Left lobe of liver (tissue), 2 donors: Measurements from ENCODE around the gene GSN. TPM values are rescaled to one million over a fixed set of nuclear protein-coding genes. Genes with fewer than 3 reads are reported as not detected.

Experiments
- ATAC-seq: fragments of 200-7000 bp; cut with Tn5 transposase; one replicate; pipeline ENCODE4 v1.9.1; 2020; ENCODE audit warnings: mild to moderate bottlenecking, moderate library complexity
- DNase-seq: peaks from one replicate; pipeline ENCODE4 v3.0.0-alpha.2; 2020; ENCODE audit warnings: low spot score
- total RNA-seq: library from RNA; stranded (reverse); gene quantifications from one replicate; pipeline ENCODE4 v1.2.1, GENCODE V29; 2021
- donor health status: DM: no; HTN: no; CAD: no; lungs with moderate emphysema.
- donor health status: DM: no; HTN: yes; CAD: no.

Gene GSN
- total RNA-seq, 1 donor from 2014 or later = 30.8 TPM

- DNase-seq (no peak), ATAC-seq (no peak)
Measured at GRCh38 chr9:121271368-121272341, 3.7 kb downstream of the GSN start.

DNA sequence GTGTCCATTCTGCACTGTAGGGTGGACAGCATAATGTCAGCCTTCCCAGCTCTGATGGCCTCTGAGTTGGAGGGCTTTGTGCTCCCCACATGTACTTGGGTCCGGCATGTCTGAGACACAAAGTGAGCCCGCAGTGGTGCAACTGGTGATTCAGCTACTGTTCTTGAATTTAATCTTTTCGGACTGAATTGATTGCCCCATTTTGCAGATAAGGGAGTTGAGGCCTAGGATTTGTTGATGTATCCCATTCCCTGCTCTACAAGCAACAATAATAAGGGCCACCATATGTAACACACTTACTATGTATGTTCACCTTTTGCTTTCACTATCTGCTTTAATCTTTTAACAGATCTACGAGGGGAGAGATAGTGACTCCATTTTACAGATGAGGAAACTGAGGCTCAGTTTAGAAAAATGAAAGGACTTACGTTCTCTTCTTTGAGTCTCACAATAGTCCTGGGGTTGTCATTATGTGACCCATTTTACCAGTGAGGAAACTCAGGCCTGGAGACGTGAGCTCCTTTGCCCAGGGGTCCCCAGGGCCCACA is 4.5 kb downstream of the GSN start:
- no peak for ATAC-seq
- no peak for DNase-seq

DNA sequence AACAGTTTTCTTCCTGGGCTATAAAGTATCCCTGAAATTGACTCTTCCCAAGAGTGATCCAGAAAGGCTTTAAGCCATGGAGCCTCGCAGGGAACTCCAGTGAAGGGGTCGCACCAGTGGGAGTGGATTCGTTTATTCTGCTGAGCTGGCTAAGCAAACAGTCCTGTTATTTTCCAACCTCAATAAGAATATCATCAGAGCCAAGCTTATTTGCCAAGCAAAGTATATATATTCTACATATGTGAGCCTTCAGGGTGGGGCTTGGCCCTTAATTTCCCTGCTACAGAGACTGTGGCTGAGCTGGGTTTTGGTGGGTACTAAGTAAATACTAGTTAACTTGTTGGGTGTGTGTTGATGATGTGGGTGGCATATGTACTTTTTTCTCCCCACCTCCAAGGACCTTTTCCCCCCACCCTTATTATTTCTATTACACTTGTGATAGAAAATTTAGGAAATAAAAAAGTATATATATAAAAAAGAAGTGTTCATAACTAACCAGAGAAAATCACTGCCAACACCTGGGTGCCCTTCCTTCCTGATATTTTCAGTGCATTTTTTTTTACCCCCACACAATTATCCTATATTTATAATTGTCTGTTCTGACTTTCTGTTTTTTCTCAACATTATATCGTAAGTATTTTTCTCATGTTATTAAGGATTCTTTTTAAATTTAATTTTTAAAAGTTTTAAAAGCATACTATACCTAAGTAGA is 5.3 kb downstream of the GSN start:
- DNase-seq = no peak
- no peak for ATAC-seq

DNA sequence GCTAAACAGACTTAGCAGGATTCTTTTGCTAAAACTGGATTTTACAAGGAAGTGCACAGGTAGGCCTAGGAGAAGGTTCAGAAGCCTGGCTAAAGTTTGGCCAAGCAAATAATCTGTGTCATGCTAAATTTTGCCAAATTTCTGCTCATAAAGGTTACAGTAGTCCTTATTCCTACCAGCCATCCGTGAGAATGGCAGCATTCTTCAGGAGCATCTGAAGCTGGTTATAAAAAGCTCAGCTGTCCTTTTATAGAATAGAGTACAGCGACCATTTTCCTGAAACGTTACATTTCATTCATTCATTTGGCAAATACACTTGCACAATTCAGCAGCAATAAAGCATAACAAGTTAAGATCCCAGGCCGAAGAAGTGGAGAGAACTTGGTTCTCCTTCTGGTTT is 6.9 kb downstream of the GSN start:
- no peak for ATAC-seq
- DNase-seq = no peak

GRCh38 chr9:121275781-121276658 is 8.1 kb downstream of the GSN start:
- no peak for ATAC-seq
- DNase-seq = no peak

GRCh38 chr9:121277026-121277425 is 9.1 kb downstream of the GSN start:
- ATAC-seq (no peak), DNase-seq (no peak)

DNA sequence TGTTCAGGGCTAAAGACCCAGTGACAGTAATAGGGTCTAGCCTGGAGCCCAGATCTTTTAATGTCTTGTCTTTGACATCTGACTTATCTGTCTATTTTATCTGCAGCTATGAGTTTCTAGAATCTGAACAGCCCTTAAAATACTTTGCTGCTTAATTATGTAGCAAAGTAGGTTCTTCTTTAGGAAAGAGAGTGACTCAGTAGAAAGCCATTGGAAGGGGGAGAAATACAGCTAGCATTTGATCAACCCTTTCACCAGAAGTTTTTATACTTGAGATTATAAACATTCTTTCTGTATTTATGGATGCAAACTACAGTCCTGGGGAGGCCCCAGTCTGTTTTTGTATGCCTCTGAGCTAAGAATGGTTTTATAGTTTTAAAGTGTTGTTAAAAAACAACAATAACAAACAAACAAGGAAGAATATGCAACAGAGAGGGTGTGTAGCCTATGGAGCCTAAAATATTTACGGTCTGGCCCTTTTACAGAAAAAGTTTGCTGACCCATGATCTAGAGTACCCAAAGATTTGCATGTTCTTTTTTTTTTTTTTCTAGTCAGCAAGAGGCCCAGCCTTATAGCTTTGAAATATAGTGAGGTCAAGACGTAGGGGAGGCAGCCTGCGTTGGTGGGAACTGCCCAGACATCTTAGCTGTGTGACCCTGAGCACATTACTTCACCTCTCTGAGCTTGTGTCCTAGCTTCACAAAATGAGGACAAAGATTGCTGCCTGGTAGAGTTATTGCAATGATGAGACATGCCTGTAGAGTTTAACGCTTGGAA is 9.7 kb downstream of the GSN start:
- no peak for ATAC-seq
- DNase-seq = no peak

DNA sequence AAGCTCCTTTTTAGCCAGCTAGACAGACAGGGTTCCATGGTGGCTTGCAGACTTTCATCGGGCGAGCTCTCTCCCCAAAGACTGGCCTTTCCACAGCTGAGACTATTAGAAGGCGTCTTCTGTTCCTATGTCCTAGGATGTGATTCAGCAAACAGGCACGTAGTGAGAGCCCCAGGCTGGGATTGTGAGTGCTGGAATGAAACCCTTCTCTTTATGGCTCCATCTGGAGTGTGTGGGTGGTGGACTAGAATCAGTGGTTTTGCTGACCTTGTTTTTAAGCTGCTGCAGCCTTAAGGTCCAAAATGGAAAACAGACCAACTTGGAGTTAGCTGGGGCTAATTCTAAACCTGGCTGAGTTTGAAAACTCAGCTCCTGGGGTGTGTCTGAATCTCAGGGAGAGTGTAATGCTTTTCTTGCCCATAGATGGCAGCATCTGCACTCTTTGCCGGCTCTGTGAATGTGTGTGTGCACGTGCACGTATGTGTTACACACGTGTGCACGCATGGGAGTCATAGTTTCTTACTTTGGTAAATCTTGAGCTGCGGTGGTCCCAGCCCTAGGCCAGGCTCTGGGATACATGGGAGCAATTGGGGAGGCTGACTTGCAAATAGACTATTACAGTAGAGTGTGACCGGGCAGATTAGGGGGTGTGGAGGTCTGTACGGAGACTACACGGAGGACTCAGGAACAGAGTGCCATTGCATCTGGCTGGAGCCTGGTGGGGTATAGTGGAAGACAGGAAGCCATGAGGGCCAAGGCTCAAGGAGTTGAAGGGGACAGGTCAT is 10.7 kb downstream of the GSN start:
- peak; percentile 91 for ATAC-seq

GRCh38 chr9:121279776-121280388 is 11.9 kb downstream of the GSN start:
- no peak for ATAC-seq
- DNase-seq = no peak

More for the DNA sequence above, 10.7 kb downstream of the GSN start:
- DNase-seq = peak; percentile 59

DNA sequence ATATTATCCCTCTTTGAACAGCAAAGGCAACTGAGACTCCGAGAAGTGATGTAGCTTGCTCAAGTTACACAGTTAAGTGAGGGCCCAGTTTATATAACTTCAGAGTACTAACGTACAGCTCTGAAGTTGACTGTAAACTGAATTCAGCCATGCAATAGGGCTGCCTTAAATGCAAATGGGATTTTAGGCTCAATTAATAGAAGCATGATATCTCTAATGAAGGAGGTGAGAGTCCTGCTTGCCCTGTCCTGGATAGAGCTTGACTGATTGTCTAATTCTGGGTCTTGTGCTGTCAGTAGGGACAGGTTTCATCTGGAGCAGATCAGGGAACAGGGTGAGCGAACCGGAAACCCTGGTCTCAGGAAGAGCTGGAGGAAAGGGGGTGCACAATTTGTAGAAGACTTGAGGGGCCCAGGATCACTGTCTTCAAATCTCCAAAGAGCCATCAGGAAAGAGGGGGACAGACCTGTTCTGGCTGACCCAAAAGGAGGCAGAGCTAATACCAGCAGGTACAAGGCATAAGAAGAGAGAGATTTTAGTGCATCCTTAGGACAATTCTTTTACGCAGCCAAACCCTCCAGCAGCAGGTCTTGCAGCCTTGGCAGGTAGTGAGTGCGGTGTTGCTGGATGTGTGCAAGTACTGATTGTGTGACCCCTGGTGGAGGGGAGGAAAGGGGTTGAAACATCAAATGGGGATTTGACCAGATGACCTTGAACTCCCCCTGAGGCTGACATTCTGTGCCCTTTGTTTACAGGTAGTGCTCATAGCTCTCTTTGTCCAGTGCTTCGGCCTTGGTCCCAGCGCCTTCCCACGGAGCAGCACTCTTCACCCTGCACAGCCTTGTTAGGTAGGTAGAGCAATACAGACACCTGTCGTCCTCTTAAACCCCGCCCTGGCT is 13.0 kb downstream of the GSN start:
- no peak for ATAC-seq

DNA sequence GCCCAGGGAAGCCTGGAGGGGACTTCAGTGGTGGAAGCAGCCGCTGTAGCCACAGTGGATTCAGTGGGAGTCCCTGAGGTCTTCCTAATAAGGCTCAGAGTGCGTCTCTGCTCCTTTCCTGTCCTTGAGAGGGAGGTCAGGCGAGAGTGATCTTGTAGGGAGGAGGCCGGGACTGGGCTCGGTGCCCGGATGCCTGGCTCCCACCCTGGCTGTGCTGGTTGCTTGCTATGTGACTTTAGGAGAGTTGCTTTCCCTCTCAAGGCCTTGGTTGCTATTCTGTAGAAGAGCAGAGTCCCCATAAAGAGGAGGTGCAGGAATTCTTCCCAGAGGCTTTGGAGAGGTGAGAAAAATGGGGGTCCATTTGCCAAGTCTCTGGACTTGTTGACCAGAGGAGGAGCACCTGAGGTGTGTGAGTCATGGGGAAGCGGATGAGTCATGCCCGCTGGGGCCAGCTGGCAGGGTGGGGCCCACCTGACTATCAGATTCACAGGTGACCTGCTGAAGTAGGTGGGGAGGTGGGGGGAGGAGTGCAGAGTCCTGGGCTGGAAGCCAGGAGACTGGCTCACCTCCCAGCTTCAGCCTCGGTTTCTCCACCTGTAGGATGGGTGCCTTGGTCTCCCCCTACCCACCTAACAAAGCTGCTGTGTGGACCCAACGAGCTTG is 13.8 kb downstream of the GSN start:
- ATAC-seq (peak; percentile 45), DNase-seq (peak; percentile 59)

More for the DNA sequence above, 13.0 kb downstream of the GSN start:
- DNase-seq = no peak

GRCh38 chr9:121282277-121283079 is 14.5 kb downstream of the GSN start:
- ATAC-seq = no peak
- DNase-seq = no peak

- DNase-seq (no peak), ATAC-seq (no peak)
Measured at GRCh38 chr9:121283080-121283398, 15.1 kb downstream of the GSN start.

DNA sequence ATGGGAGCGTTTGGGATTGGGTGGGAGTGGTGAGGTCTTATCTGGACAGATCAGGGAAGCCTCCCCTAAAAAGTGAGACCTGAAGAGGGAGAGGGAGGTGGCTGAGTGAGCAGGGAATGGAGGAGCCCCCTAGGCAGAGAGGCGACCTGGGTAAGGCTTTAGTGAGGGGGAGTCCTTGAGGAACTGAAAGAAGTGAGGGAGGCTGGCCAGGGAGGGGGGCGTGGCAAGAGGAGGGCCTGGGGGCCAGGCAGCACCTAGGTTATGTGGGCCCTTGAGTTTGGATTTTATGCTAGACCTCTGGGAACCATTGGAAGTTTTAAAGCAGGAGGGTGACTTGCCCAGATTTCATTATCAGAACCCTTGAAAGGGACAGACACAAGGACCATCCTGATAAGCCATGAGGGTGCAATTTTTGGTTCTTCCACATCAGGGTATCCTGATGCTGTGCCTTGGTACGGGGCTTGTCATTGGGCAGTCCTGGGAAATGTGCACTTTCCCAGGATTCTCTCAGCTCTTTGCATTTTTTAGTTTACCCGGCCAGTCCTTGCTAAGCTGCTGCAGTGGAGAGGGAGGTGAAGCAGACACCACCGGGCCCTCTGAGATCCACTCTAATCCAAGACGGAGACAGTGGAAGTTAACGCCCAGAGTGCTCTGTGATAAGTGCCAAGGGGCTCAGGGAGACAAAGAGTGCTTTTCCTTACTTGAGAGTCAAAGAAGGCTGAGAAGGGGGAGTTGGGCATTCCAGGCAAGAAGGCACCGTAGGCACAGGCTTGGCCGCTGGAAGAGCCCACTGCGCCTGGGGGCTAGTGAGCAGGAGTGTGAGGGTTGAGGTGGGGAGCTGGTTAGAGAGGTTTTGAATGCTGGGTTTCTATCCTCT is 16.1 kb downstream of the GSN start:
- DNase-seq (no peak), ATAC-seq (no peak)

- DNase-seq (no peak), ATAC-seq (no peak)
Measured at GRCh38 chr9:121284733-121285451, 16.9 kb downstream of the GSN start.
